Lower lobe of right lung (tissue), 2 donors: ENCODE data around the gene DNAJC30. TPM values are rescaled to one million over a fixed set of nuclear protein-coding genes. Genes with fewer than 3 reads are reported as not detected.

Experiments
- ATAC-seq, 2 donors: fragments of 200-7000 bp; cut with Tn5 transposase; one replicate each; pipeline ENCODE4 v1.9.1; 2020 to 2022; ENCODE audit warnings: mild to moderate bottlenecking in 2 of 2, moderate library complexity in 2 of 2
- DNase-seq: peaks from one replicate; pipeline ENCODE4 v3.0.0-alpha.2; 2020
- H3K27ac ChIP-seq: fragments of 200-600 bp; one replicate; pipeline ENCODE4 v1.8.0; 2022
- H3K27me3 ChIP-seq: fragments of 200-600 bp; one replicate; pipeline ENCODE4 v1.8.0; 2022; ENCODE audit warnings: low read depth
- H3K36me3 ChIP-seq: fragments of 200-600 bp; one replicate; pipeline ENCODE4 v1.8.0; 2022; ENCODE audit warnings: mild to moderate bottlenecking
- H3K4me1 ChIP-seq: fragments of 200-600 bp; one replicate; pipeline ENCODE4 v1.8.0; 2022
- H3K4me3 ChIP-seq: fragments of 200-600 bp; one replicate; pipeline ENCODE4 v1.8.0; 2022; ENCODE audit warnings: mild to moderate bottlenecking
- H3K9me3 ChIP-seq: fragments of 200-600 bp; one replicate; pipeline ENCODE4 v1.8.0; 2022
- intact Hi-C: fragments of 100-400 bp; cut with DNase I; formaldehyde crosslinking; loops from one replicate; pipeline ENCODE4 v1.11.0; 2022
- total RNA-seq: library from RNA; stranded (reverse); fragmentation: NEBNext Ultra II Directional; extraction: Animal tissue kit (Norgen Biotek cat#: 25700); gene quantifications from one replicate; pipeline ENCODE4 v1.2.1, GENCODE V29; 2021
- TF ChIP-seq, protein P1 (sequence below): fragments of 200-600 bp; IDR thresholded peaks from one replicate; pipeline ENCODE4 v1.8.0; 2022; ENCODE audit warnings: antibody characterized with exemption, mild to moderate bottlenecking
- donor health status: DM: no; HTN: yes; CAD: no; lungs with severe emphysema.

Gene DNAJC30
- total RNA-seq, 1 donor from 2014 or later, result 10.5 TPM

GRCh38 chr7:73648593-73649332 is 34.5 kb downstream of the DNAJC30 start:
- intact Hi-C loops, result no loop called here

GRCh38 chr7:73647725-73648592 is 35.3 kb downstream of the DNAJC30 start:
- ATAC-seq (peak; percentile 66 to 67), DNase-seq (no peak)
- Histone ChIP-seq H3K27me3 (peaks cover 52% of the 10 kb centered on the region), H3K27ac (no peak overlapping the region), H3K4me3 (peak overlapping the region; percentile 43), H3K36me3 (no peaks in the 10 kb centered on the region), H3K4me1 (peaks cover 3% of the 10 kb centered on the region), H3K9me3 (no peaks in the 10 kb centered on the region)
- intact Hi-C loops, result no loop called here
- TF ChIP-seq, protein P1, sequence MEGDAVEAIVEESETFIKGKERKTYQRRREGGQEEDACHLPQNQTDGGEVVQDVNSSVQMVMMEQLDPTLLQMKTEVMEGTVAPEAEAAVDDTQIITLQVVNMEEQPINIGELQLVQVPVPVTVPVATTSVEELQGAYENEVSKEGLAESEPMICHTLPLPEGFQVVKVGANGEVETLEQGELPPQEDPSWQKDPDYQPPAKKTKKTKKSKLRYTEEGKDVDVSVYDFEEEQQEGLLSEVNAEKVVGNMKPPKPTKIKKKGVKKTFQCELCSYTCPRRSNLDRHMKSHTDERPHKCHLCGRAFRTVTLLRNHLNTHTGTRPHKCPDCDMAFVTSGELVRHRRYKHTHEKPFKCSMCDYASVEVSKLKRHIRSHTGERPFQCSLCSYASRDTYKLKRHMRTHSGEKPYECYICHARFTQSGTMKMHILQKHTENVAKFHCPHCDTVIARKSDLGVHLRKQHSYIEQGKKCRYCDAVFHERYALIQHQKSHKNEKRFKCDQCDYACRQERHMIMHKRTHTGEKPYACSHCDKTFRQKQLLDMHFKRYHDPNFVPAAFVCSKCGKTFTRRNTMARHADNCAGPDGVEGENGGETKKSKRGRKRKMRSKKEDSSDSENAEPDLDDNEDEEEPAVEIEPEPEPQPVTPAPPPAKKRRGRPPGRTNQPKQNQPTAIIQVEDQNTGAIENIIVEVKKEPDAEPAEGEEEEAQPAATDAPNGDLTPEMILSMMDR, result no peak

More at GRCh38 chr7:73648593-73649332, 34.5 kb downstream of the DNAJC30 start:
- DNase-seq (no peak), ATAC-seq (no peak)
- no peak overlapping the region for H3K4me3 ChIP-seq
- no peak overlapping the region for H3K27ac ChIP-seq
- TF ChIP-seq, protein P1, result no peak
- H3K4me1 ChIP-seq, result peaks cover 3% of the 10 kb centered on the region
- H3K36me3 ChIP-seq, result no peaks in the 10 kb centered on the region
- H3K27me3 ChIP-seq, result peaks cover 51% of the 10 kb centered on the region
- H3K9me3 ChIP-seq, result no peaks in the 10 kb centered on the region

GRCh38 chr7:73646785-73647724 is 36.2 kb downstream of the DNAJC30 start:
- intact Hi-C loops, result no loop called here
- ATAC-seq (no peak), DNase-seq (no peak)
- no peaks in the 10 kb centered on the region for H3K9me3 ChIP-seq
- H3K27me3 ChIP-seq, result peaks cover 47% of the 10 kb centered on the region
- peak overlapping the region; percentile 43 for H3K4me3 ChIP-seq
- H3K27ac ChIP-seq, result no peak overlapping the region
- peaks cover 3% of the 10 kb centered on the region for H3K4me1 ChIP-seq
- H3K36me3 ChIP-seq, result no peaks in the 10 kb centered on the region
- TF ChIP-seq, protein P1, result no peak

GRCh38 chr7:73645643-73646174 is 37.5 kb downstream of the DNAJC30 start:
- Histone ChIP-seq H3K4me1 (peaks cover 3% of the 10 kb centered on the region), H3K27me3 (peaks cover 39% of the 10 kb centered on the region), H3K36me3 (no peaks in the 10 kb centered on the region), H3K9me3 (peaks cover 10% of the 10 kb centered on the region), H3K27ac (no peak overlapping the region), H3K4me3 (no peak overlapping the region)
- intact Hi-C loops, result no loop called here
- DNase-seq, result no peak
- TF ChIP-seq, protein P1, result no peak
- no peak for ATAC-seq
